GM20000 (cell line): ENCODE measurements around the gene JMJD7.

Experiments
- DNase-seq: peaks from one replicate; pipeline ENCODE4 v3.0.0; 2012; ENCODE audit warnings: low spot score
- TF ChIP-seq, protein P1 (sequence below): IDR thresholded peaks from 2 replicates; pipeline ENCODE4 v1.5.1; 2012; ENCODE audit warnings: mild to moderate bottlenecking, control low read depth; ENCODE audit errors: extremely low read depth, missing control alignments

The JMJD7 gene

DNA sequence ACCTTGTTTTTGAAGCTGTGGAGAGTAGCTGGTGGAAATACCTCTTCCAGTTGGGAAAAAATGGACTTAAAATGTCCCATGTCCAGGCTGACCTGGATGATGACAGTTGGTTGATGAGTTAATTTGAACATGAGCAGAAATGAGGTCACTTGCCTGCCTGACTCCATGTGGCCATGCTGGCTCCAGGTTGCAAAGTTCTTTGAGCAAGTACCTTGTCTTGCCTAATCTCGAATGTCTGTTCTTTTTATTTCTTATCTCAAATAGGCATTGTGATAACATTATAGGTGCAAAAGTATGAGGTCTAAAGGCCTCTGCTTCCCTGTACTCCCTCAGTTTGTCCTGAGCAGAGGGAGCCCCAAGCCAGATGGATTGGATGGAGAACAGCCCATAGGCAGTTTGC, 44.6 kb upstream of the JMJD7 start:
- DNase-seq, result no peak
- TF ChIP-seq, protein P1, sequence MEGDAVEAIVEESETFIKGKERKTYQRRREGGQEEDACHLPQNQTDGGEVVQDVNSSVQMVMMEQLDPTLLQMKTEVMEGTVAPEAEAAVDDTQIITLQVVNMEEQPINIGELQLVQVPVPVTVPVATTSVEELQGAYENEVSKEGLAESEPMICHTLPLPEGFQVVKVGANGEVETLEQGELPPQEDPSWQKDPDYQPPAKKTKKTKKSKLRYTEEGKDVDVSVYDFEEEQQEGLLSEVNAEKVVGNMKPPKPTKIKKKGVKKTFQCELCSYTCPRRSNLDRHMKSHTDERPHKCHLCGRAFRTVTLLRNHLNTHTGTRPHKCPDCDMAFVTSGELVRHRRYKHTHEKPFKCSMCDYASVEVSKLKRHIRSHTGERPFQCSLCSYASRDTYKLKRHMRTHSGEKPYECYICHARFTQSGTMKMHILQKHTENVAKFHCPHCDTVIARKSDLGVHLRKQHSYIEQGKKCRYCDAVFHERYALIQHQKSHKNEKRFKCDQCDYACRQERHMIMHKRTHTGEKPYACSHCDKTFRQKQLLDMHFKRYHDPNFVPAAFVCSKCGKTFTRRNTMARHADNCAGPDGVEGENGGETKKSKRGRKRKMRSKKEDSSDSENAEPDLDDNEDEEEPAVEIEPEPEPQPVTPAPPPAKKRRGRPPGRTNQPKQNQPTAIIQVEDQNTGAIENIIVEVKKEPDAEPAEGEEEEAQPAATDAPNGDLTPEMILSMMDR, result no peak

DNA sequence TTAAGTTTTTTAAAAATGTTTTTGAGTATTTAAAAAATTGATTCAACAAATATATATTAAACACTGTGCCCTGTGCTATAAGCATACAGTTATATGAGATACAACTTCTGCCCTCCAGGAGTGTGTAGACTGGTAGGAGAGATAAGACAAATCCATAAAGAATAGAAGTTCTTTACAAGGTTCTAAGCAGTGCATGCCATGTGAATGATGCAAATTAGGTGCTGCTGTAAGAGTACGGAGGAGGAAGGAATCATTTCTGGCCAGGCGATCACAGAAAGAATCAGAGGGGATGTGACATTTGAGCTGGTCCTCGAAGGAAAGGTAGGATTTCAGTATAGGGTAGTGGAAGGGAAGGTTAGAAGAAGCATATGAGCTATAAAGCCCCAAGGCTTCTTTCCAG, 39.6 kb upstream of the JMJD7 start:
- TF ChIP-seq, protein P1, result no peak
- no peak for DNase-seq

DNA sequence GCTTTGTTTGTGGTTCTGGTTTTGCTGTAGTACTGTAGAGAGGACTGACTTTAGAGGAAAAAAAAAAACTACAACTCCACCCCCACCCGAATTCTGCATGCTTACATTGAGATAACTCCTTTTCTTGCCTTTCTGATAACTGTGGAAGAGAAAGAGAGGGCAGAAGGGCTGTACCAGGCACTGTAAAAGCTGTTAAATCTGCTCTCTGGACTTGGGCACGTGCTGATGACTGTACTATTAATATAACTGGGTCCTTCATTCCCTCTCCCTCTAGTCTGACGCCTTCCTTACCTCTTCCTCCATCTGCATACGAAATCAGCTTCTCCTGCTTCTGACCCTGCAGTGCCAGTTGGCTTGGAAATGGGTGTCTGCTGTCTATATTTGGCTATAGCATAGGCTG, 38.7 kb upstream of the JMJD7 start:
- no peak for DNase-seq
- TF ChIP-seq, protein P1, result no peak

DNA sequence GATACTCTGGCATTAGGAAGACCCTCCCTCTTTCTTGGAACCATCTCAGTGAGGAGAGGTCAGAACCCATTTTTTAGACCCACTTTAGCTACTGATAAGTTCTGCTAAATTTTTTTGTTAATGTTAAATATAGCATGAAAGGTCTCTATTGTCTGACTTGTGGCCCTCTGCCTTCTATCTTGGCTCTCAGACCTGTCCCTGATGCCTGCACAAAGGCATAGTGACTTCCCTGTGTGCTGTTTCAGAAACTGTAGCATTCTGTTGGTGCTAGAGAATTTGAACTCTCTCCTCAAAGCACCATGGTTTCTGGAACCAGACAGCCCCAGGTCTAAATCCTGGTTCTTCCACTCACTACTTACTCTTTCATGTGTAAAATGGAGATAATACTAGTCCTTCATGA, 38.2 kb upstream of the JMJD7 start:
- DNase-seq, result no peak
- TF ChIP-seq, protein P1, result no peak

DNA sequence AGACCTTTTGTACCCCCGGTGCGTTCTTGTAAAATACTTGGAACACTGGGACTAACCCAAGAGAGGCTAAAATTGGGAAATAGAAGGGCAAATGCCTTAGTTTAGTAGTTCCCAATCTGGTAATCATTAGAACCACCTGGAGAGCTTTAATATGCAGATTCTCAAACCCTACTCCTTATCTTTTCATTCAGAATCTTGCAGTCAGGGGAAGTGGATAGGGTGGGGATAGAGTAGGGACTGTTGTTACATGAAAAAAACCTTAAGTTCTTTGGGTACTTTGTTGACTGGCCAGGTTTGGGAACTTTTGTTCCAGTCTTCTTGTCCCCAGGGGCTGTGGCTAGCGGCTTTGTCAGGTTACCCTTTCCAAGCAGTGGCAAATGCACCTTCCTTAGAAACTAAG, 37.7 kb upstream of the JMJD7 start:
- TF ChIP-seq, protein P1, result no peak
- DNase-seq, result no peak

DNA sequence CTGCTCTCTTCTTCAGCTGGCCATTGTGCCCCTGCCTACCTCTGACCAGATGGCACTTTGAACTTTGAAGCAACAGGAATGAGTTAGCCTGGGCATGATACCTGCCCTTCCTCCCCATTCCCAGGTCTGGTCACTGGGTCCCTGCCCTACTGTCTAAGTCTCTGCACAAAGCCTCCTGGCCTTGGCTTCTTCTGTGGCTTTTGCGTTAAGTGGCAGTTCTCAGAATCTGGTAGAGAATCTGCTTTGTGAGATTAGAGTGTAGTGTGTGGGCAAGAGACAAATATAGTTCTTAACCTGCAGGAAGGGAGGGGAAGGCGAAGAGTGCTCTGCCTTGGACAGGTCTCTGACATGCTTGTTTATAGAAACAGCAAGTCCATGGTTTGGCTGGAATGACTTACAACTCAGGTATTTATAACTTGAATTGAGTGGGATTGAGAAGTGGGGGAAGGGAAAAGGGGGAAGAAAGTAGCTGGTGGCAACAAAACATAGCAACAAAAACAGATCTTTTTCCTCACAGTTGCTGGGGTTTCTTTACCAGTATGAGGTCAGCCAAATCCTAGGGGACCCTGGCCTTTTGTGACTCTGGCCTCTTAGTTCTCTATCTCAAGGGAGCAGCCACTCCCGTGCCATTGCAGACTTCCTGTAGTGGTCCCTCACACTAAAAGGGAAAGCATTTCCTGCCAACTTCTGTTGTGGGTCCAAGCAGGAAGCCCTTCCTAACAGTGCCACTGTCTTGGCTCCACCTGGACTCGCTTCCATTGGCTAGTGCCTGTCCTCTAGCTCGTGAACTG, 36.9 kb upstream of the JMJD7 start:
- TF ChIP-seq, protein P1, result no peak
- DNase-seq, result no peak

DNA sequence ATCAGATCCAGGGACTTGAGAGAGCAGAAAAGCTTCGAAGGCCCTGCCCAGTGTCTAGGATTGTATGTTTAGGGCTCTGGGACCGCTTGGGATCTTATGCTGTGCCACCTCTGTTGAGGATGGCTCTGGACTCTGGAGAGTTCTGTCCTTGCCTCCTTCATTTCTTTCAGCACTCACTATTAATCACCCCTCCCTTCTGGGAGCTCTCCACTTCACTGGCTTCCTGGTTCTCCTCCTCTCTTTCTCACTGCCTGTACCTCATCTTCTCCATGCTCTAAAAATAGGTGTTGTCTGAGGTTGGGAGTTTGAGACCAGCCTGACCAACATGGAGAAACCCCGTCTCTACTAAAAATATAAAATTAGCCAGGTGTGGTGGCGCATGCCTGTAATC, 36.4 kb upstream of the JMJD7 start:
- DNase-seq, result no peak
- TF ChIP-seq, protein P1, result no peak
